ENCODE data around the gene MAP4K1.

The MAP4K1 gene

GRCh38 chr19:38542040-38542439 lies 75.7 kb downstream of the MAP4K1 start:
- no peaks in the 10 kb centered on the region for H3K27me3 ChIP-seq (ENCODE audit: insufficient read depth, poor library complexity, severe bottlenecking)
- no peak overlapping the region for H3K27ac ChIP-seq (replicated peaks)
- no peak overlapping the region for H3K4me3 ChIP-seq (replicated peaks; ENCODE audit: insufficient read depth, low read length)
- no peak for DNase-seq (ENCODE audit: low read depth in 1 of 2, low spot score in 1 of 2)
- no peak for TF ChIP-seq GABPA (IDR thresholded peaks at IDR 0.05; ENCODE audit: low read depth)
- no peak for TF ChIP-seq POLR2AphosphoS5 (IDR thresholded peaks at IDR 0.05; ENCODE audit: low read depth)
- no peak for TF ChIP-seq REST (IDR thresholded peaks at IDR 0.05; ENCODE audit: insufficient replicate concordance, low read depth)
- no peak for TF ChIP-seq SPI1 (IDR thresholded peaks at IDR 0.05; ENCODE audit: borderline replicate concordance, low read depth)
- TF ChIP-seq CTCF (IDR thresholded peaks at IDR 0.05; ENCODE audit: insufficient read depth, low read length), result no peak

GRCh38 chr19:38539751-38540150 lies 78.0 kb downstream of the MAP4K1 start:
- Histone ChIP-seq H3K27me3 (ENCODE audit: insufficient read depth, poor library complexity, severe bottlenecking) (no peaks in the 10 kb centered on the region), H3K4me3 (replicated peaks; ENCODE audit: insufficient read depth, low read length) (no peak overlapping the region), H3K27ac (replicated peaks) (no peak overlapping the region)
- DNase-seq (ENCODE audit: low read depth in 1 of 2, low spot score in 1 of 2), result no peak
- no peak for TF ChIP-seq POLR2AphosphoS5 (IDR thresholded peaks at IDR 0.05; ENCODE audit: low read depth)
- TF ChIP-seq GABPA (IDR thresholded peaks at IDR 0.05; ENCODE audit: low read depth), result no peak
- no peak for TF ChIP-seq SPI1 (IDR thresholded peaks at IDR 0.05; ENCODE audit: borderline replicate concordance, low read depth)
- no peak for TF ChIP-seq CTCF (IDR thresholded peaks at IDR 0.05; ENCODE audit: insufficient read depth, low read length)
- no peak for TF ChIP-seq REST (IDR thresholded peaks at IDR 0.05; ENCODE audit: insufficient replicate concordance, low read depth)

GRCh38 chr19:38538793-38539528 lies 78.8 kb downstream of the MAP4K1 start:
- no peak overlapping the region for H3K27ac ChIP-seq (replicated peaks)
- no peak for TF ChIP-seq SPI1 (IDR thresholded peaks at IDR 0.05; ENCODE audit: borderline replicate concordance, low read depth)
- no peak for TF ChIP-seq CTCF (IDR thresholded peaks at IDR 0.05; ENCODE audit: insufficient read depth, low read length)
- TF ChIP-seq GABPA (IDR thresholded peaks at IDR 0.05; ENCODE audit: low read depth), result no peak
- no peak for TF ChIP-seq POLR2AphosphoS5 (IDR thresholded peaks at IDR 0.05; ENCODE audit: low read depth)
- TF ChIP-seq REST (IDR thresholded peaks at IDR 0.05; ENCODE audit: insufficient replicate concordance, low read depth), result no peak
- no peak for DNase-seq (ENCODE audit: low read depth in 1 of 2, low spot score in 1 of 2)
- no peak overlapping the region for H3K4me3 ChIP-seq (replicated peaks; ENCODE audit: insufficient read depth, low read length)
- H3K27me3 ChIP-seq (ENCODE audit: insufficient read depth, poor library complexity, severe bottlenecking), result no peaks in the 10 kb centered on the region
